Stimulated activated CD4-positive, alpha-beta T cell treated with anti-CD3 and anti-CD28 coated beads, Interleukin-4, amount 100 ng/mL, for 4 hours (primary cell): Measurements from ENCODE around the gene ABCA12.

ENCODE experiments used
- DNase-seq, 2 experiments: peaks; one replicate each; pipeline ENCODE4 v3.0.0-alpha.2; 2020

The ABCA12 gene

GRCh38 chr2:214946949-214947348 lies 191.5 kb downstream of the ABCA12 start:
- DNase-seq, result no peak

GRCh38 chr2:214934006-214934405 lies 204.4 kb downstream of the ABCA12 start:
- no peak for DNase-seq

GRCh38 chr2:214904634-214905033 lies 233.8 kb downstream of the ABCA12 start:
- no peak for DNase-seq

GRCh38 chr2:214904176-214904575 lies 234.2 kb downstream of the ABCA12 start:
- DNase-seq, result no peak

- DNase-seq, result no peak
Measured at GRCh38 chr2:214902286-214902685, 236.1 kb downstream of the ABCA12 start.

GRCh38 chr2:214899751-214900150 lies 238.7 kb downstream of the ABCA12 start:
- DNase-seq, result no peak

- DNase-seq, result no peak
Measured at GRCh38 chr2:214896274-214896673, 242.2 kb downstream of the ABCA12 start.

GRCh38 chr2:214895469-214895868 lies 243.0 kb downstream of the ABCA12 start:
- DNase-seq, result no peak

GRCh38 chr2:214889301-214889700 lies 249.1 kb downstream of the ABCA12 start:
- DNase-seq, result no peak

- DNase-seq, result no peak
Measured at GRCh38 chr2:214881647-214882202, 256.7 kb downstream of the ABCA12 start.
